IPS-18a (cell line): ENCODE results near the gene HPGDS.
"Not testable (repeated sequence)": the region's sequence is repeated elsewhere in the genome, so short reads cannot be mapped to it uniquely, and the experiment has no call there.

Experiments
- H3K27ac ChIP-seq: one replicate; pipeline ENCODE4 v1.5.1; 2013; ENCODE audit warnings: low read length
- H3K27me3 ChIP-seq: one replicate; pipeline ENCODE4 v1.6.1; 2013; ENCODE audit warnings: mild to moderate bottlenecking, low read length; ENCODE audit not compliant: control insufficient read depth, insufficient read depth
- H3K36me3 ChIP-seq: one replicate; pipeline ENCODE4 v1.6.1; 2013; ENCODE audit warnings: low read depth, low read length; ENCODE audit not compliant: control insufficient read depth
- H3K4me1 ChIP-seq: one replicate; pipeline ENCODE4 v1.6.1; 2013; ENCODE audit warnings: low read depth, low read length; ENCODE audit not compliant: control insufficient read depth
- H3K4me3 ChIP-seq: one replicate; pipeline ENCODE4 v1.5.1; 2013; ENCODE audit warnings: low read length
- H3K9ac ChIP-seq: one replicate; pipeline ENCODE4 v1.6.1; 2013; ENCODE audit warnings: mild to moderate bottlenecking, low read length, moderate library complexity
- H3K9me3 ChIP-seq: one replicate; pipeline ENCODE4 v1.6.1; 2013; ENCODE audit warnings: low read depth, low read length; ENCODE audit not compliant: control insufficient read depth

Gene HPGDS

GRCh38 chr4:94339779-94340178, 2.9 kb downstream of the HPGDS start:
- Histone ChIP-seq H3K27me3 (no peaks in the 10 kb centered on the region), H3K27ac (no peak overlapping the region), H3K4me1 (no peaks in the 10 kb centered on the region), H3K36me3 (no peaks in the 10 kb centered on the region), H3K9me3 (no peaks in the 10 kb centered on the region), H3K9ac (no peak overlapping the region), H3K4me3 (no peak overlapping the region)

GRCh38 chr4:94338681-94339351, 3.8 kb downstream of the HPGDS start:
- no peak overlapping the region for H3K9ac ChIP-seq
- no peaks in the 10 kb centered on the region for H3K36me3 ChIP-seq
- no peaks in the 10 kb centered on the region for H3K27me3 ChIP-seq
- peaks cover under 1% of the 10 kb centered on the region for H3K4me1 ChIP-seq
- no peaks in the 10 kb centered on the region for H3K9me3 ChIP-seq
- no peak overlapping the region for H3K27ac ChIP-seq
- H3K4me3 ChIP-seq: no peak overlapping the region

GRCh38 chr4:94336791-94337190, 5.8 kb downstream of the HPGDS start:
- not testable (repeated sequence) for H3K27me3 ChIP-seq, H3K4me3 ChIP-seq, H3K9ac ChIP-seq, H3K9me3 ChIP-seq, H3K36me3 ChIP-seq, H3K27ac ChIP-seq
- H3K4me1 ChIP-seq: peaks cover 12% of the 10 kb centered on the region

- H3K9ac ChIP-seq: no peak overlapping the region
- H3K4me3 ChIP-seq: no peak overlapping the region
- no peak overlapping the region for H3K27ac ChIP-seq
- H3K36me3 ChIP-seq: no peaks in the 10 kb centered on the region
- peaks cover 12% of the 10 kb centered on the region for H3K4me1 ChIP-seq
- H3K9me3 ChIP-seq: no peaks in the 10 kb centered on the region
- no peaks in the 10 kb centered on the region for H3K27me3 ChIP-seq
Measured at GRCh38 chr4:94336303-94336702, 6.3 kb downstream of the HPGDS start.

GRCh38 chr4:94334962-94335361, 7.7 kb downstream of the HPGDS start:
- H3K4me1 ChIP-seq: peaks cover 12% of the 10 kb centered on the region
- H3K9ac ChIP-seq: no peak overlapping the region
- H3K9me3 ChIP-seq: no peaks in the 10 kb centered on the region
- no peaks in the 10 kb centered on the region for H3K27me3 ChIP-seq
- H3K4me3 ChIP-seq: no peak overlapping the region
- no peak overlapping the region for H3K27ac ChIP-seq
- no peaks in the 10 kb centered on the region for H3K36me3 ChIP-seq

- Histone ChIP-seq H3K9me3 (no peaks in the 10 kb centered on the region), H3K4me3 (no peak overlapping the region), H3K27ac (no peak overlapping the region), H3K27me3 (no peaks in the 10 kb centered on the region), H3K36me3 (no peaks in the 10 kb centered on the region), H3K9ac (no peak overlapping the region), H3K4me1 (peaks cover 12% of the 10 kb centered on the region)
Measured at GRCh38 chr4:94334476-94334875, 8.2 kb downstream of the HPGDS start.

- Histone ChIP-seq H3K4me3 (no peak overlapping the region), H3K9ac (no peak overlapping the region), H3K27me3 (no peaks in the 10 kb centered on the region), H3K4me1 (peaks cover 12% of the 10 kb centered on the region), H3K27ac (no peak overlapping the region), H3K36me3 (no peaks in the 10 kb centered on the region), H3K9me3 (no peaks in the 10 kb centered on the region)
Measured at GRCh38 chr4:94333866-94334265, 8.8 kb downstream of the HPGDS start.

- Histone ChIP-seq H3K27me3 (no peaks in the 10 kb centered on the region), H3K27ac (no peak overlapping the region), H3K4me3 (no peak overlapping the region), H3K4me1 (peaks cover 12% of the 10 kb centered on the region), H3K9me3 (no peaks in the 10 kb centered on the region), H3K9ac (no peak overlapping the region), H3K36me3 (no peaks in the 10 kb centered on the region)
Measured at GRCh38 chr4:94332983-94333590, 9.5 kb downstream of the HPGDS start.

- H3K4me3 ChIP-seq: no peak overlapping the region
- H3K9ac ChIP-seq: no peak overlapping the region
- no peak overlapping the region for H3K27ac ChIP-seq
- peaks cover 13% of the 10 kb centered on the region for H3K9me3 ChIP-seq
- no peaks in the 10 kb centered on the region for H3K36me3 ChIP-seq
- H3K4me1 ChIP-seq: peaks cover 12% of the 10 kb centered on the region
- H3K27me3 ChIP-seq: no peaks in the 10 kb centered on the region
Measured at GRCh38 chr4:94329933-94330332, 12.7 kb downstream of the HPGDS start.

GRCh38 chr4:94325835-94326234, 16.8 kb downstream of the HPGDS start:
- Histone ChIP-seq H3K4me1 (no peaks in the 10 kb centered on the region), H3K4me3 (no peak overlapping the region), H3K9ac (no peak overlapping the region), H3K36me3 (no peaks in the 10 kb centered on the region), H3K27me3 (no peaks in the 10 kb centered on the region), H3K9me3 (peaks cover 13% of the 10 kb centered on the region), H3K27ac (no peak overlapping the region)

- H3K4me1 ChIP-seq, H3K9ac ChIP-seq, H3K9me3 ChIP-seq, H3K36me3 ChIP-seq, H3K4me3 ChIP-seq, H3K27ac ChIP-seq, H3K27me3 ChIP-seq: not testable (repeated sequence)
Measured at GRCh38 chr4:94319927-94320326, 22.7 kb downstream of the HPGDS start.

- no peak overlapping the region for H3K9ac ChIP-seq
- no peaks in the 10 kb centered on the region for H3K36me3 ChIP-seq
Measured at GRCh38 chr4:94307231-94307871, 35.3 kb downstream of the HPGDS start.

More at GRCh38 chr4:94307231-94307871, 35.3 kb downstream of the HPGDS start:
- no peak overlapping the region for H3K27ac ChIP-seq
- H3K4me1 ChIP-seq: no peaks in the 10 kb centered on the region
- H3K9me3 ChIP-seq: no peaks in the 10 kb centered on the region
- H3K27me3 ChIP-seq: no peaks in the 10 kb centered on the region
- H3K4me3 ChIP-seq: no peak overlapping the region
